Measurements from ENCODE around the gene GPD2.

- TF ChIP-seq, protein P1, sequence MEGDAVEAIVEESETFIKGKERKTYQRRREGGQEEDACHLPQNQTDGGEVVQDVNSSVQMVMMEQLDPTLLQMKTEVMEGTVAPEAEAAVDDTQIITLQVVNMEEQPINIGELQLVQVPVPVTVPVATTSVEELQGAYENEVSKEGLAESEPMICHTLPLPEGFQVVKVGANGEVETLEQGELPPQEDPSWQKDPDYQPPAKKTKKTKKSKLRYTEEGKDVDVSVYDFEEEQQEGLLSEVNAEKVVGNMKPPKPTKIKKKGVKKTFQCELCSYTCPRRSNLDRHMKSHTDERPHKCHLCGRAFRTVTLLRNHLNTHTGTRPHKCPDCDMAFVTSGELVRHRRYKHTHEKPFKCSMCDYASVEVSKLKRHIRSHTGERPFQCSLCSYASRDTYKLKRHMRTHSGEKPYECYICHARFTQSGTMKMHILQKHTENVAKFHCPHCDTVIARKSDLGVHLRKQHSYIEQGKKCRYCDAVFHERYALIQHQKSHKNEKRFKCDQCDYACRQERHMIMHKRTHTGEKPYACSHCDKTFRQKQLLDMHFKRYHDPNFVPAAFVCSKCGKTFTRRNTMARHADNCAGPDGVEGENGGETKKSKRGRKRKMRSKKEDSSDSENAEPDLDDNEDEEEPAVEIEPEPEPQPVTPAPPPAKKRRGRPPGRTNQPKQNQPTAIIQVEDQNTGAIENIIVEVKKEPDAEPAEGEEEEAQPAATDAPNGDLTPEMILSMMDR (IDR thresholded peaks at IDR 0.05 in 2 of 3, conservative IDR thresholded peaks at IDR 0.05 in 1 of 3; ENCODE audit: control insufficient read depth in 2 of 3, extremely low read depth in 1 of 3, insufficient read depth in 1 of 3, low read depth in 3 of 3, low read length in 3 of 3): no peak
- TF ChIP-seq HCFC1 (IDR thresholded peaks at IDR 0.05; ENCODE audit: low read length) (no peak), SMC3 (IDR thresholded peaks at IDR 0.05; ENCODE audit: borderline replicate concordance, low read length) (no peak), EZH2 (IDR thresholded peaks at IDR 0.05; ENCODE audit: borderline replicate concordance, control insufficient read depth, low read depth, low read length) (no peak), POLR2A (IDR thresholded peaks at IDR 0.05; ENCODE audit: low read depth, low read length) (no peak), SMAD1 (IDR thresholded peaks at IDR 0.05; ENCODE audit: low read depth, partially characterized antibody) (no peak), ZNF24 (IDR thresholded peaks at IDR 0.05) (no peak), ASH2L (IDR thresholded peaks at IDR 0.05; ENCODE audit: borderline replicate concordance, low read depth) (no peak), E2F8 (IDR thresholded peaks at IDR 0.05; ENCODE audit: low read depth, partially characterized antibody) (no peak), ZNF274 (IDR thresholded peaks at IDR 0.05; ENCODE audit: insufficient read depth, insufficient read length) (no peak), BHLHE40 (IDR thresholded peaks at IDR 0.05; ENCODE audit: borderline replicate concordance in 1 of 2, low read depth in 2 of 2, low read length in 1 of 2) (no peak), RFX5 (IDR thresholded peaks at IDR 0.05; ENCODE audit: low read depth, low read length) (no peak)
- TF ChIP-seq, protein P2, sequence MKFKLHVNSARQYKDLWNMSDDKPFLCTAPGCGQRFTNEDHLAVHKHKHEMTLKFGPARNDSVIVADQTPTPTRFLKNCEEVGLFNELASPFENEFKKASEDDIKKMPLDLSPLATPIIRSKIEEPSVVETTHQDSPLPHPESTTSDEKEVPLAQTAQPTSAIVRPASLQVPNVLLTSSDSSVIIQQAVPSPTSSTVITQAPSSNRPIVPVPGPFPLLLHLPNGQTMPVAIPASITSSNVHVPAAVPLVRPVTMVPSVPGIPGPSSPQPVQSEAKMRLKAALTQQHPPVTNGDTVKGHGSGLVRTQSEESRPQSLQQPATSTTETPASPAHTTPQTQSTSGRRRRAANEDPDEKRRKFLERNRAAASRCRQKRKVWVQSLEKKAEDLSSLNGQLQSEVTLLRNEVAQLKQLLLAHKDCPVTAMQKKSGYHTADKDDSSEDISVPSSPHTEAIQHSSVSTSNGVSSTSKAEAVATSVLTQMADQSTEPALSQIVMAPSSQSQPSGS (IDR thresholded peaks at IDR 0.05; ENCODE audit: low read length): no peak
- TF ChIP-seq, protein P3, sequence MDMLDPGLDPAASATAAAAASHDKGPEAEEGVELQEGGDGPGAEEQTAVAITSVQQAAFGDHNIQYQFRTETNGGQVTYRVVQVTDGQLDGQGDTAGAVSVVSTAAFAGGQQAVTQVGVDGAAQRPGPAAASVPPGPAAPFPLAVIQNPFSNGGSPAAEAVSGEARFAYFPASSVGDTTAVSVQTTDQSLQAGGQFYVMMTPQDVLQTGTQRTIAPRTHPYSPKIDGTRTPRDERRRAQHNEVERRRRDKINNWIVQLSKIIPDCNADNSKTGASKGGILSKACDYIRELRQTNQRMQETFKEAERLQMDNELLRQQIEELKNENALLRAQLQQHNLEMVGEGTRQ (IDR thresholded peaks at IDR 0.05; ENCODE audit: borderline replicate concordance, low read depth, low read length): no peak
These were observed 69.5 kb downstream of the GPD2 start for GRCh38 chr2:156505696-156506095.

All from GM12878 (cell line).